Measurements from ENCODE around the gene MGAT4B. TPM values are rescaled to one million over a fixed set of nuclear protein-coding genes. Genes with fewer than 3 reads are reported as not detected.

MGAT4B gene
- total RNA-seq, 2 donors from 2014 or later = 165 to 177 TPM

GRCh38 chr5:179776411-179776938 is 30.2 kb downstream of the MGAT4B start:
- H3K36me3 Mint-ChIP-seq (ENCODE audit: low read depth) = peaks cover 70% of the 10 kb centered on the region

GRCh38 chr5:179774442-179774841 is 32.2 kb downstream of the MGAT4B start:
- Mint-ChIP-seq H3K27ac (no peak overlapping the region), H3K36me3 (ENCODE audit: low read depth) (peaks cover 78% of the 10 kb centered on the region), H3K4me3 (no peak overlapping the region), H3K27me3 (ENCODE audit: insufficient read depth) (no peaks in the 10 kb centered on the region), H3K9me3 (no peaks in the 10 kb centered on the region), H3K4me1 (no peaks in the 10 kb centered on the region)
- no peak for DNase-seq
- no peak overlapping the region for H3K27ac ChIP-seq (ENCODE audit: low read depth, low read length)
- H3K27me3 ChIP-seq (ENCODE audit: control insufficient read depth, insufficient read depth, low read length, poor library complexity, severe bottlenecking) = no peaks in the 10 kb centered on the region
- no peaks in the 10 kb centered on the region for H3K9me3 ChIP-seq (ENCODE audit: control insufficient read depth, low read length)
- 95 to 100% methylated on average over 3 to 12 of the region's 12 CpGs for WGBS, 2 experiments (ENCODE audit: insufficient coverage in 1 of 2, insufficient read length in 1 of 2)
- H3K4me1 ChIP-seq (ENCODE audit: control insufficient read depth, insufficient read depth, low read length) = no peaks in the 10 kb centered on the region
- H3K9ac ChIP-seq (ENCODE audit: extremely low read depth, low read length, poor library complexity, severe bottlenecking) = no peak overlapping the region
- H3K4me3 ChIP-seq (ENCODE audit: low read length) = no peak overlapping the region
- no peak for TF ChIP-seq CTCF (conservative IDR thresholded peaks at IDR 0.05)
- peaks cover 66% of the 10 kb centered on the region for H3K36me3 ChIP-seq (ENCODE audit: control insufficient read depth, insufficient read depth, low read length)

More at GRCh38 chr5:179776411-179776938, 30.2 kb downstream of the MGAT4B start:
- Histone ChIP-seq H3K4me3 (ENCODE audit: low read length) (no peak overlapping the region), H3K27ac (ENCODE audit: low read depth, low read length) (no peak overlapping the region), H3K27me3 (ENCODE audit: control insufficient read depth, insufficient read depth, low read length, poor library complexity, severe bottlenecking) (no peaks in the 10 kb centered on the region), H3K9ac (ENCODE audit: extremely low read depth, low read length, poor library complexity, severe bottlenecking) (no peak overlapping the region), H3K4me1 (ENCODE audit: control insufficient read depth, insufficient read depth, low read length) (no peaks in the 10 kb centered on the region), H3K36me3 (ENCODE audit: control insufficient read depth, insufficient read depth, low read length) (peaks cover 53% of the 10 kb centered on the region), H3K9me3 (ENCODE audit: control insufficient read depth, low read length) (no peaks in the 10 kb centered on the region)
- 95% methylated on average over 10 to 11 of the region's 11 CpGs for WGBS, 2 experiments (ENCODE audit: insufficient coverage in 1 of 2, insufficient read length in 1 of 2)
- TF ChIP-seq CTCF (conservative IDR thresholded peaks at IDR 0.05) = no peak
- Mint-ChIP-seq H3K4me3 (no peak overlapping the region), H3K4me1 (no peaks in the 10 kb centered on the region), H3K27ac (no peak overlapping the region), H3K27me3 (ENCODE audit: insufficient read depth) (no peaks in the 10 kb centered on the region), H3K9me3 (no peaks in the 10 kb centered on the region)
- DNase-seq = peak; percentile 41

GRCh38 chr5:179773686-179774040 is 33.0 kb downstream of the MGAT4B start:
- peaks cover 69% of the 10 kb centered on the region for H3K36me3 ChIP-seq (ENCODE audit: control insufficient read depth, insufficient read depth, low read length)
- H3K27ac ChIP-seq (ENCODE audit: low read depth, low read length) = no peak overlapping the region
- no peaks in the 10 kb centered on the region for H3K27me3 Mint-ChIP-seq (ENCODE audit: insufficient read depth)
- peaks cover under 1% of the 10 kb centered on the region for H3K4me1 Mint-ChIP-seq
- H3K4me3 ChIP-seq (ENCODE audit: low read length) = no peak overlapping the region
- no peaks in the 10 kb centered on the region for H3K9me3 ChIP-seq (ENCODE audit: control insufficient read depth, low read length)
- no peak overlapping the region for H3K9ac ChIP-seq (ENCODE audit: extremely low read depth, low read length, poor library complexity, severe bottlenecking)
- no peak for DNase-seq
- H3K27ac Mint-ChIP-seq = no peak overlapping the region
- peaks cover 80% of the 10 kb centered on the region for H3K36me3 Mint-ChIP-seq (ENCODE audit: low read depth)
- no peaks in the 10 kb centered on the region for H3K9me3 Mint-ChIP-seq
- no peak for TF ChIP-seq CTCF (conservative IDR thresholded peaks at IDR 0.05)
- no peak overlapping the region for H3K4me3 Mint-ChIP-seq
- no peaks in the 10 kb centered on the region for H3K4me1 ChIP-seq (ENCODE audit: control insufficient read depth, insufficient read depth, low read length)
- no peaks in the 10 kb centered on the region for H3K27me3 ChIP-seq (ENCODE audit: control insufficient read depth, insufficient read depth, low read length, poor library complexity, severe bottlenecking)
- whole genome bisulfite sequencing, 2 experiments (ENCODE audit: insufficient coverage in 1 of 2, insufficient read length in 1 of 2) = 93 to 98% methylated on average over 4 to 9 of the region's 9 CpGs
